Stimulated activated CD4-positive, alpha-beta T cell treated with anti-CD3 and anti-CD28 coated beads, Interleukin-2, amount 100 ng/mL, for 4 hours (primary cell): ENCODE measurements around the gene SLC25A28.
A peak's percentile ranks its signal among the peaks of the same experiment; 100 is the strongest.

Experiments
- DNase-seq: peaks from one replicate; pipeline ENCODE4 v3.0.0-alpha.2; 2020; ENCODE audit warnings: low read depth

SLC25A28 gene

GRCh38 chr10:99619851-99620710 lies at the start of gene SLC25A28:
Gene SLC25A28, minus strand, starts transcription at chr10:99620439. Its CDS starts 104 bp downstream, at chr10:99620335.
- peak; percentile 91 for DNase-seq

- DNase-seq, result no peak
These were observed 47.0 kb upstream of the SLC25A28 start for GRCh38 chr10:99667108-99667751.

- DNase-seq, result no peak
These were observed 45.1 kb upstream of the SLC25A28 start for GRCh38 chr10:99665304-99665703.

- DNase-seq, result no peak
These were observed 41.1 kb upstream of the SLC25A28 start for GRCh38 chr10:99661377-99661763.

GRCh38 chr10:99660662-99661376 lies 40.6 kb upstream of the SLC25A28 start:
- no peak for DNase-seq

GRCh38 chr10:99659868-99660366 lies 39.7 kb upstream of the SLC25A28 start:
- no peak for DNase-seq

- peak; percentile 76 for DNase-seq
These were observed 39.0 kb upstream of the SLC25A28 start, which contains the start of gene ENTPD7 for GRCh38 chr10:99659031-99659867. Gene ENTPD7, plus strand, starts transcription at chr10:99659509. Its CDS starts 448 bp downstream, at chr10:99659957.

- peak; percentile 49 for DNase-seq
These were observed 38.4 kb upstream of the SLC25A28 start for GRCh38 chr10:99658622-99659030.

GRCh38 chr10:99656199-99657064 lies 36.2 kb upstream of the SLC25A28 start:
- no peak for DNase-seq

GRCh38 chr10:99654390-99655175 lies 34.3 kb upstream of the SLC25A28 start:
- no peak for DNase-seq

- no peak for DNase-seq
These were observed 32.7 kb upstream of the SLC25A28 start for GRCh38 chr10:99652800-99653390.

GRCh38 chr10:99648717-99649116 lies 28.5 kb upstream of the SLC25A28 start:
- no peak for DNase-seq

- no peak for DNase-seq
These were observed 27.4 kb upstream of the SLC25A28 start for GRCh38 chr10:99647601-99648151.

GRCh38 chr10:99633832-99634231 lies 13.6 kb upstream of the SLC25A28 start:
- DNase-seq, result no peak

- no peak for DNase-seq
These were observed 11.3 kb upstream of the SLC25A28 start for GRCh38 chr10:99631496-99631895.

- no peak for DNase-seq
These were observed 10.8 kb upstream of the SLC25A28 start for GRCh38 chr10:99630991-99631390.

- no peak for DNase-seq
These were observed 10.2 kb upstream of the SLC25A28 start for GRCh38 chr10:99630433-99630832.

- DNase-seq, result no peak
These were observed 9.4 kb upstream of the SLC25A28 start for GRCh38 chr10:99629625-99629978.
